HCT116 (cell line): ENCODE results near the gene ABHD18. TPM values are rescaled to one million over a fixed set of nuclear protein-coding genes. Genes with fewer than 3 reads are reported as not detected.
"Not testable (repeated sequence)": the region's sequence is repeated elsewhere in the genome, so short reads cannot be mapped to it uniquely, and the experiment has no call there.

Experiments used
- ATAC-seq: fragments of 200-7000 bp; cut with Tn5 transposase; 2 replicates; pipeline ENCODE4 v1.9.1; 2020; ENCODE audit warnings: mild to moderate bottlenecking, moderate library complexity
- BruUV-seq: library from RNA; stranded (reverse); fragments of 400-500 nt; replicated peaks from 2 replicates; lab custom pipeline; 2021; lab: Mats Ljungman, UMichigan
- CTCF ChIA-PET: fragments of 300-600 bp; sonication (Branson Sonifier 250); formaldehyde crosslinking; loops from one replicate; lab custom pipeline; 2021; ENCODE audit warnings: antibody characterized with exemption; lab: Charles Lee
- POLR2A ChIA-PET: fragments of 300-600, 350-600 bp; sonication (Branson Sonifier 250); formaldehyde crosslinking; loops from one replicate; lab custom pipeline; 2021; ENCODE audit warnings: antibody characterized with exemption; lab: Charles Lee
- RAD21 ChIA-PET, 2 experiments: fragments of 300-600 bp; sonication (Branson Sonifier 250); formaldehyde crosslinking; loops; one replicate each; lab custom pipeline; 2023; ENCODE audit warnings: low total read pairs in 2 of 2; ENCODE audit not compliant: uncharacterized antibody in 2 of 2, unreplicated experiment in 2 of 2, low non-redundant PET in 1 of 2; lab: Charles Lee
- DNase-seq: peaks from one replicate; pipeline ENCODE4 v3.0.0-alpha.2; 2010; ENCODE audit warnings: low read depth, low spot score
- H2AFZ ChIP-seq: fragments of 200-600 bp; shearing (Covaris generic), sonication (generic); 2 replicates; pipeline ENCODE4 v1.6.1; 2017; ENCODE audit warnings: low read depth, mixed run types, mixed read lengths, antibody characterized with exemption, low read length; ENCODE audit not compliant: poor library complexity, severe bottlenecking
- H3K27ac ChIP-seq: 2 replicates; pipeline ENCODE4 v1.5.1; 2012; ENCODE audit warnings: low read depth, low read length
- H3K27me3 ChIP-seq: fragments of 200-600 bp; sonication (generic); 2 replicates; pipeline ENCODE4 v1.6.1; 2016; ENCODE audit warnings: mixed run types, low read length, mixed read lengths; ENCODE audit not compliant: insufficient read depth
- H3K36me3 ChIP-seq, 2 experiments: fragments of 200-500 bp in 1 of 2; fragments of 200-600 bp in 1 of 2; sonication (Bioruptor generic) in 1 of 2; sonication (generic) in 1 of 2; 2 replicates each; pipeline versions ENCODE4 v1.5.1 to v1.6.1; 2014 to 2016; ENCODE audit warnings: low read length in 2 of 2, inconsistent platforms in 1 of 2, mixed read lengths in 1 of 2, mixed run types in 1 of 2; ENCODE audit not compliant: insufficient read depth in 2 of 2, control insufficient read depth in 1 of 2
- H3K4me1 ChIP-seq, 2 experiments: fragments of 200-600 bp in 1 of 2; sonication (generic) in 1 of 2; 2 replicates each; pipeline versions ENCODE4 v1.5.1 to v1.6.1; 2012 to 2017; ENCODE audit warnings: low read length in 2 of 2, inconsistent platforms in 1 of 2, mild to moderate bottlenecking in 1 of 2, mixed read lengths in 1 of 2, mixed run types in 1 of 2, moderate library complexity in 1 of 2; ENCODE audit not compliant: insufficient read depth in 2 of 2, control insufficient read depth in 1 of 2
- H3K4me2 ChIP-seq: fragments of 200-600 bp; sonication (generic); 2 replicates; pipeline ENCODE4 v1.6.1; 2017; ENCODE audit warnings: mixed run types, low read length, mixed read lengths
- H3K4me3 ChIP-seq, 2 experiments: fragments of 200-600 bp in 1 of 2; sonication (generic) in 1 of 2; replicated peaks in 1 of 2; 2 replicates each; pipeline ENCODE4 v1.5.1; 2011 to 2016; ENCODE audit warnings: low read length in 2 of 2, control low read depth in 1 of 2, low read depth in 1 of 2, mild to moderate bottlenecking in 1 of 2, mixed read lengths in 1 of 2, mixed run types in 1 of 2
- H3K79me2 ChIP-seq: fragments of 200-600 bp; sonication (generic); 2 replicates; pipeline ENCODE4 v1.6.1; 2017; ENCODE audit warnings: mild to moderate bottlenecking, mixed run types, low read length, moderate library complexity, mixed read lengths; ENCODE audit not compliant: insufficient read depth
- H3K9ac ChIP-seq: fragments of 200-600 bp; sonication (generic); 2 replicates; pipeline ENCODE4 v1.6.1; 2016; ENCODE audit warnings: low read length, mixed read lengths
- H3K9me2 ChIP-seq: fragments of 200-600 bp; sonication (generic), shearing (Covaris generic); 2 replicates; pipeline ENCODE4 v1.6.1; 2017; ENCODE audit warnings: mixed run types, mild to moderate bottlenecking, moderate library complexity; ENCODE audit not compliant: insufficient read depth
- H3K9me3 ChIP-seq, 2 experiments: fragments of 200-500 bp in 1 of 2; fragments of 200-600 bp in 1 of 2; sonication (Bioruptor generic) in 1 of 2; sonication (generic) in 1 of 2; 2 replicates each; pipeline ENCODE4 v1.6.1; 2014 to 2017; ENCODE audit warnings: low read length in 2 of 2, mixed read lengths in 2 of 2, inconsistent platforms in 1 of 2, low read depth in 1 of 2, mild to moderate bottlenecking in 1 of 2, mixed run types in 1 of 2, moderate library complexity in 1 of 2; ENCODE audit not compliant: control insufficient read depth in 1 of 2, insufficient read depth in 1 of 2
- H4K20me1 ChIP-seq: fragments of 200-600 bp; sonication (generic), shearing (Covaris generic); 2 replicates; pipeline ENCODE4 v1.6.1; 2017; ENCODE audit warnings: mixed run types, mild to moderate bottlenecking, moderate library complexity; ENCODE audit not compliant: insufficient read depth
- POLR2AphosphoS5 ChIP-seq: IDR thresholded peaks from 2 replicates; pipeline ENCODE4 v1.6.1; 2011; ENCODE audit warnings: mild to moderate bottlenecking, low read depth, low read length, moderate library complexity
- RAD21 ChIP-seq: IDR thresholded peaks from 2 replicates; pipeline ENCODE4 v1.6.1; 2012; ENCODE audit warnings: low read depth, mild to moderate bottlenecking
- intact Hi-C: fragments of 100-400 bp; cut with micrococcal nuclease; formaldehyde crosslinking; loops from 2 replicates; pipeline ENCODE4 v1.10.0; 2022
- total RNA-seq: library from RNA; stranded (reverse); gene quantifications from one replicate; pipeline ENCODE4 v1.2.1, GENCODE V29; 2021; ENCODE audit not compliant: unreplicated experiment
- TF ChIP-seq, protein P1 (sequence below): IDR thresholded peaks from 2 replicates; pipeline ENCODE4 v1.6.1; 2012; ENCODE audit warnings: low read depth

The ABHD18 gene
- total RNA-seq, 1 experiment from 2014 or later: 9.7 TPM

DNA sequence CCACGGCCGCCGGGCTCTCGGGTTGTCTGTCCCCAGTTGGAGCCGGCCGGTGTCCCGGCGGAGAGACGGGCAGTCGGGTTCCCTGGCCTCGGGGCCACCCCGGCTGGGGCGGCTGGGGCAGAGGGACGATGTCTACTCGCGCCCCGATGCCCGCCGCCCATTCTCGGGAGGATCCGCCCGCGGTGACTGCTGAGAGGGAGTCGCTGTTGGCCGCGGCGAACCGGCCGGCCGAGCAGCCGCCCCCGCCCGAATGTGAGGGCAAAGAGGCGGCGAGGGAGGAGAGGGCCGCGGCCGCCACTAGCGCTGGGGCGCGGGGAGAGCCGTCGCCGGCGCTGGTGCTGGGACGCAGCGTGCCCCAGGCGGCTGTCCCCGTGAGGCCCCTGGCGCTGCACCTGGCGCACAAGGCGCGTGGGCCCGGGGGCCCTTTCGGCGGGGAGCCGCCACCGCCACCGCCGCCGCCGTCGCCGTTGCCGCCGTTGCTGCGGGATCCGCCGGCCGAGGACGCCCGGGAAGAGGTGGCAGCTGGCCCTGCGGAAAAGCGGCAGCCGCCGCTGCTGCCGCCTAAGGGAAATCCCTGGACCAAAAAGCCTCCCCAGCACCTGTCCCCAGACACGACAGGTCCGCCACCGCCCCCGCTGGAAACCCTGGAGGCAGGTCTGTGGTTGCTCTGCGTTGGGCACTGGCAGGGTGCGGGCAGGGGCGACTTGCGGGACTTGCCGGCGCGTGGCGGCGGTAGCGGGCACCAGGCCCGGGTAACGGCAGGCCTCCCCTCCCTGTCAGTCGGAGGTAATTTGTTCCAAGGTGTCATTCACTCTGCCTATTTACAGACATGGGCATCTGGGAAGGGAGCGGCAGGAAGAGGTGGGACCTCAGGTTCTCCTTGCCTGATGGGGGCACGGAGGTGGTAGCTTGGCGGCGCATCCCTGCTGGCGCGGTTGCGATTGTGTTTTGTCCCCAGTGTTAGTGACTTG, 96.6 kb downstream of the ABHD18 start (continued):
- TF ChIP-seq, protein P1, sequence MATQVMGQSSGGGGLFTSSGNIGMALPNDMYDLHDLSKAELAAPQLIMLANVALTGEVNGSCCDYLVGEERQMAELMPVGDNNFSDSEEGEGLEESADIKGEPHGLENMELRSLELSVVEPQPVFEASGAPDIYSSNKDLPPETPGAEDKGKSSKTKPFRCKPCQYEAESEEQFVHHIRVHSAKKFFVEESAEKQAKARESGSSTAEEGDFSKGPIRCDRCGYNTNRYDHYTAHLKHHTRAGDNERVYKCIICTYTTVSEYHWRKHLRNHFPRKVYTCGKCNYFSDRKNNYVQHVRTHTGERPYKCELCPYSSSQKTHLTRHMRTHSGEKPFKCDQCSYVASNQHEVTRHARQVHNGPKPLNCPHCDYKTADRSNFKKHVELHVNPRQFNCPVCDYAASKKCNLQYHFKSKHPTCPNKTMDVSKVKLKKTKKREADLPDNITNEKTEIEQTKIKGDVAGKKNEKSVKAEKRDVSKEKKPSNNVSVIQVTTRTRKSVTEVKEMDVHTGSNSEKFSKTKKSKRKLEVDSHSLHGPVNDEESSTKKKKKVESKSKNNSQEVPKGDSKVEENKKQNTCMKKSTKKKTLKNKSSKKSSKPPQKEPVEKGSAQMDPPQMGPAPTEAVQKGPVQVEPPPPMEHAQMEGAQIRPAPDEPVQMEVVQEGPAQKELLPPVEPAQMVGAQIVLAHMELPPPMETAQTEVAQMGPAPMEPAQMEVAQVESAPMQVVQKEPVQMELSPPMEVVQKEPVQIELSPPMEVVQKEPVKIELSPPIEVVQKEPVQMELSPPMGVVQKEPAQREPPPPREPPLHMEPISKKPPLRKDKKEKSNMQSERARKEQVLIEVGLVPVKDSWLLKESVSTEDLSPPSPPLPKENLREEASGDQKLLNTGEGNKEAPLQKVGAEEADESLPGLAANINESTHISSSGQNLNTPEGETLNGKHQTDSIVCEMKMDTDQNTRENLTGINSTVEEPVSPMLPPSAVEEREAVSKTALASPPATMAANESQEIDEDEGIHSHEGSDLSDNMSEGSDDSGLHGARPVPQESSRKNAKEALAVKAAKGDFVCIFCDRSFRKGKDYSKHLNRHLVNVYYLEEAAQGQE: no peak
- TF ChIP-seq RAD21: no peak
- TF ChIP-seq POLR2AphosphoS5: peak; percentile 65

DNA sequence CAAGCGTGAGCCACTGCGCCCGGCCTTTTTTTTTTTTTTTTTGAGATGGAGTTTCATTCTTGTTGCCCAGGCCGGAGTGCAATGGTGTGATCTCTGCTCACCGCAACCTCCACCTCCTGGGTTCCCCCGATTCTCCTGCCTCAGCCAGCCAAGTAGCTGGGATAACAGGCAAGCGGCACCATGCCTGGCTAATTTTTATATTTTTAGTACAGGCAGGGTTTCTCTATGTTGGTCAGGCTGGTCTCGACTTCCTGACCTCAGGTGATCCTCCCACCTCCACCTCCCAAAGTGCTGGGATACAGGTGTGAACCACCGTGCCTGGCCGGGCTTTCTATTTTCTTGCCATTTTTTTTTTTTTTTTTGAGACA, 101.2 kb downstream of the ABHD18 start:
- H3K36me3 ChIP-seq, CTCF ChIA-PET, POLR2A ChIA-PET, H3K4me3 ChIP-seq, H3K4me2 ChIP-seq, H3K9me2 ChIP-seq, H4K20me1 ChIP-seq, H2AFZ ChIP-seq, ATAC-seq, BruUV-seq, H3K9me3 ChIP-seq, H3K27me3 ChIP-seq, H3K27ac ChIP-seq, RAD21 ChIA-PET, DNase-seq, H3K9ac ChIP-seq, H3K4me1 ChIP-seq: not testable (repeated sequence)
- intact Hi-C loops: loop anchor here (10.0 kb wide), 1 partner anchor 218 kb away; the partner anchor contains the start of gene PGRMC2
- peaks cover 96% of the 10 kb centered on the region for H3K79me2 ChIP-seq
